Ovary (tissue), 3 donors: Measurements from ENCODE around the gene HECW1.

Experiments used
- CTCF ChIP-seq, 3 donors: fragments of 450-650 bp in 2 of 3; fragments of 200-600 bp in 1 of 3; IDR thresholded peaks; one replicate each; pipeline versions ENCODE4 v1.5.1 to v1.8.0; 2016 to 2022; ENCODE audit warnings: antibody characterized with exemption in 3 of 3, mild to moderate bottlenecking in 1 of 3
- EP300 ChIP-seq: sonication (generic); formaldehyde crosslinking; IDR thresholded peaks from one replicate; pipeline ENCODE4 v1.6.1; 2017; ENCODE audit warnings: antibody characterized with exemption
- POLR2A ChIP-seq: fragments of 450-650 bp; IDR thresholded peaks from one replicate; pipeline ENCODE4 v1.6.1; 2017; ENCODE audit warnings: antibody characterized with exemption, mild to moderate bottlenecking, moderate library complexity
- donor health status: DM: no; HTN: no; CAD: no.

- TF ChIP-seq EP300: no peak
- TF ChIP-seq POLR2A: no peak
- no peak for TF ChIP-seq CTCF (IDR thresholded peaks at IDR 0.05)
These were observed 330.9 kb downstream of the HECW1 start for GRCh38 chr7:43443381-43443780.
